Nephron (organoid): Measurements from ENCODE around the gene PORCN.
A peak's percentile ranks its signal among the peaks of the same experiment; 100 is the strongest.

Experiments
- H3K27ac Mint-ChIP-seq, 3 experiments: 2 replicates each; pipeline ENCODE4 v1.8.0; 2020; ENCODE audit warnings: mixed read lengths in 3 of 3, mild to moderate bottlenecking in 2 of 3, moderate library complexity in 1 of 3
- H3K27me3 Mint-ChIP-seq: 2 replicates; pipeline ENCODE4 v1.8.0; 2021; ENCODE audit warnings: low read depth, mild to moderate bottlenecking, moderate library complexity, mixed read lengths
- H3K36me3 Mint-ChIP-seq: 2 replicates; pipeline ENCODE4 v1.8.0; 2020; ENCODE audit warnings: low read depth, mixed read lengths
- H3K4me1 Mint-ChIP-seq: 2 replicates; pipeline ENCODE4 v1.8.0; 2020; ENCODE audit warnings: mixed read lengths
- H3K4me3 Mint-ChIP-seq, 3 experiments: 2 replicates each; pipeline ENCODE4 v1.8.0; 2020; ENCODE audit warnings: mild to moderate bottlenecking in 3 of 3, mixed read lengths in 3 of 3, moderate library complexity in 2 of 3
- H3K9me3 Mint-ChIP-seq: 2 replicates; pipeline ENCODE4 v1.8.0; 2020; ENCODE audit warnings: mixed read lengths
- TF ChIP-seq, protein P1 (sequence below), 3 experiments: fragments of 200-600 bp; sonication (generic); IDR thresholded peaks; one replicate each; pipeline ENCODE4 v1.5.0; 2021; ENCODE audit warnings: antibody characterized with exemption in 3 of 3; ENCODE audit not compliant: unreplicated experiment in 3 of 3

The PORCN gene

DNA sequence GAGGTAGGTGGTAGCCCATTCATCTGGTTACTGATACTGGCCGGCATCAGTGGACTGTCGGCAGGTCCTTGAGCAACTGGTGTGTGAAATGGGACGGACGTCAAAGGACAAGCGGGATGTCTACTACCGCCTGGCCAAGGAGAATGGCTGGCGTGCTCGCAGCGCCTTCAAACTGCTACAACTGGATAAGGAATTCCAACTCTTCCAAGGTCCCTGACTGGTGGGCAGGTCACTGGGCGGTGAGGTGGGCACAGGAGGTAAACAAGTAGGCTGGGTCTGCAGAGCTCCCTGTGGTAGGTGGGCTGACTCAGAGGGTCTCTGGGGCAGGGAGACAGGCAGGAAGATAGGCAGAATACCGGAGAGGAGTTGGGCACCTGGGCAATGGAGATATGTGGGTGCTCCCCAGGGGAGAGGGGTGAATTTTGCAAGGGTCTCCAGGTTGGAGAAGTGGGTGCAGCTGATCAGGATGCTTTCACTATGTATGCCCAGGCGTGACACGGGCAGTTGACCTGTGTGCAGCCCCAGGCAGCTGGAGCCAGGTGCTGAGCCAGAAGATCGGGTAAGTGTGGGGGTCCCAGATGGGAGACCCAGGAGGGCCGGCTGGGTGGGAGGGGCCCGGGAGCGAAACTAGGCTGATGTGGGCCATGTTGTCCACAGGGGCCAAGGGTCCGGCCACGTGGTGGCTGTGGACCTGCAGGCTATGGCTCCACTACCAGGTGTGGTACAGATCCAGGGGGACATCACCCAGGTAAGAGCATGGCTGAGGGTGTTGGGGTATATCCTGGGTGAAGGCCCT lies 30.6 kb upstream of the PORCN start:
- peaks cover 4% of the 10 kb centered on the region for H3K9me3 Mint-ChIP-seq
- H3K36me3 Mint-ChIP-seq = peaks cover 14% of the 10 kb centered on the region
- peak overlapping the region; percentile 86 to 91 (median 87) for H3K4me3 Mint-ChIP-seq
- H3K4me1 Mint-ChIP-seq = peaks cover 10% of the 10 kb centered on the region
- TF ChIP-seq, protein P1, sequence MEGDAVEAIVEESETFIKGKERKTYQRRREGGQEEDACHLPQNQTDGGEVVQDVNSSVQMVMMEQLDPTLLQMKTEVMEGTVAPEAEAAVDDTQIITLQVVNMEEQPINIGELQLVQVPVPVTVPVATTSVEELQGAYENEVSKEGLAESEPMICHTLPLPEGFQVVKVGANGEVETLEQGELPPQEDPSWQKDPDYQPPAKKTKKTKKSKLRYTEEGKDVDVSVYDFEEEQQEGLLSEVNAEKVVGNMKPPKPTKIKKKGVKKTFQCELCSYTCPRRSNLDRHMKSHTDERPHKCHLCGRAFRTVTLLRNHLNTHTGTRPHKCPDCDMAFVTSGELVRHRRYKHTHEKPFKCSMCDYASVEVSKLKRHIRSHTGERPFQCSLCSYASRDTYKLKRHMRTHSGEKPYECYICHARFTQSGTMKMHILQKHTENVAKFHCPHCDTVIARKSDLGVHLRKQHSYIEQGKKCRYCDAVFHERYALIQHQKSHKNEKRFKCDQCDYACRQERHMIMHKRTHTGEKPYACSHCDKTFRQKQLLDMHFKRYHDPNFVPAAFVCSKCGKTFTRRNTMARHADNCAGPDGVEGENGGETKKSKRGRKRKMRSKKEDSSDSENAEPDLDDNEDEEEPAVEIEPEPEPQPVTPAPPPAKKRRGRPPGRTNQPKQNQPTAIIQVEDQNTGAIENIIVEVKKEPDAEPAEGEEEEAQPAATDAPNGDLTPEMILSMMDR (IDR thresholded peaks at IDR 0.05; ENCODE audit: unreplicated experiment in 3 of 3) = no peak
- H3K27ac Mint-ChIP-seq = no peak overlapping the region
- peaks cover 3% of the 10 kb centered on the region for H3K27me3 Mint-ChIP-seq

DNA sequence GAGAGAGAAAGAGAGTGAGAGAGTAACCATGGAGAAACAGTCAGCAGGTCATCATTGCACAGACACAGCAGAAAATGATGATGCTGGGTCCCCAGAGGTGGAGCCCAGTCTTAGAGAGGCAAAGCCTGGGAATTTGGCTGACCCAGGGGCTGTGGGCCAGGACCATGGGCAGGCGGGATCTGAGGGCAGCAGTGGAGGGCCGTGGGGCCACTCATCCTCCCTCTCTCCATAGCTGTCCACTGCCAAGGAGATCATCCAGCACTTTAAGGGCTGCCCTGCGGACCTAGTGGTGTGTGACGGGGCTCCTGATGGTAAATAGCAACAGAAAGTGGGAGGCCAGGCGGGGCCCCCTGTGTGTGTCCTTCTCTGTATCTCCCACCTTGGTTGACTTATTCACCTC lies 30.0 kb upstream of the PORCN start:
- H3K9me3 Mint-ChIP-seq = peaks cover 4% of the 10 kb centered on the region
- H3K4me1 Mint-ChIP-seq = peaks cover 10% of the 10 kb centered on the region
- H3K4me3 Mint-ChIP-seq = peak overlapping the region in 2 of 3 experiments; percentile 35 to 55
- TF ChIP-seq, protein P1 (IDR thresholded peaks at IDR 0.05; ENCODE audit: unreplicated experiment in 3 of 3) = no peak
- H3K27me3 Mint-ChIP-seq = peaks cover 3% of the 10 kb centered on the region
- no peak overlapping the region for H3K27ac Mint-ChIP-seq
- peaks cover 14% of the 10 kb centered on the region for H3K36me3 Mint-ChIP-seq

DNA sequence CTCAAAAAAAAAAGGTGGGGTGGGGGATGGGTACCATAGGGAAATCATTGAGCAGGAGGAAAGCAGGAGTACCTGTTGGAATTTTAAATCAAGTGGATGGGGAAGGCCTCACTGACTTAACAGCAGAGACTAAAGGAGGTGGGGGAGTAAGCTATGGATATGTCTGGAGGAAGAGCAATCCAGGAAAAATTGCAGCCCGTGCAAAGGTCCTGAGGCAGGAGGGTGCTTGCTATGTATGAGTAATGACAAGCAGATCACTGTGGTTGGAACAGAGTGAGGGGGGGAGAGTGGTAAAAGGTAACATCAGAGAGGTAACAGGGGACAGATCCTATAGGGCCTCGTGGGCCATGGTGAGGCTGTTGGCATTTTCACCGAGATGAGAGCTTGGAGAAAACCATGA lies 28.6 kb upstream of the PORCN start:
- peaks cover 3% of the 10 kb centered on the region for H3K27me3 Mint-ChIP-seq
- H3K36me3 Mint-ChIP-seq = peaks cover 14% of the 10 kb centered on the region
- H3K4me1 Mint-ChIP-seq = peaks cover 10% of the 10 kb centered on the region
- no peak overlapping the region for H3K4me3 Mint-ChIP-seq
- no peak overlapping the region for H3K27ac Mint-ChIP-seq
- H3K9me3 Mint-ChIP-seq = peaks cover 4% of the 10 kb centered on the region
- TF ChIP-seq, protein P1 (IDR thresholded peaks at IDR 0.05; ENCODE audit: unreplicated experiment in 3 of 3) = no peak

DNA sequence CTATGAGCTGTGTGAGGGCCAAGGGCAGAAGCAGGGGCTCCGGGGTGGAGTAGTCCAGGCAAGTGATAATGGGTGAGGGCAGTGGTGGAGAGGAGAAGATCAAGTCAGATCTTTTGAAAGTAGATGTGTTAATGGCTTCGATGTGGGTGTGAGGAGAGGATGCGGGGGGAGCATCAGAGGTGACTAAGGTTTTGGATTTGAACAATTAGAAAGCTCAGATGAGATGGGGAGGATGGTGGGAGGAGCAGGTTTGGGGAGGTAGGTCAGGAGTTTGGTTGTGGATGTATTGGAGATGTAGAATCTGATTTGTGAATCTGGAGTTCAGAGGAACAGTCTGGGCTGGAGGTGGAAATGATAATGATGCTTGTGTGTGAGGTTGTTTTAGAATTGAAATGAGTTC lies 28.2 kb upstream of the PORCN start:
- TF ChIP-seq, protein P1 (IDR thresholded peaks at IDR 0.05; ENCODE audit: unreplicated experiment in 3 of 3) = no peak
- Mint-ChIP-seq H3K27me3 (peaks cover 3% of the 10 kb centered on the region), H3K4me1 (peaks cover 10% of the 10 kb centered on the region), H3K4me3 (no peak overlapping the region), H3K27ac (no peak overlapping the region), H3K36me3 (peaks cover 14% of the 10 kb centered on the region), H3K9me3 (peaks cover 4% of the 10 kb centered on the region)

DNA sequence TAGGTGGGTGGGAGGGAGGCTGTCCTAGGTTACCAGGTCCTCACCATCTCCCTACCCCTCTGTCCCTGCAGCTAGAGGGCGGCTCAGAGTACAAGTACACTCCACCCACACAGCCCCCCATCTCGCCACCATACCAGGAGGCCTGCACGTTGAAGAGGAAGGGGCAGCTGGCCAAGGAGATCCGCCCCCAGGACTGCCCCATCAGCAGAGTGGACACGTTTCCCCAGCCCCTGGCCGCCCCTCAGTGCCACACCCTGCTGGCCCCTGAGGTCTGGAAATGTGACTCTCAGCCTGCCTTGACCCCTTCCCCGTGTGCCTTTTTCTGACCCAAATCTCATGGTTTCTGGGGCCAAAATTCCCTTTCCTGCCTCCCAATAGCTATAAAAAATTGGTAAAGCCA lies 26.3 kb upstream of the PORCN start:
- no peaks in the 10 kb centered on the region for H3K9me3 Mint-ChIP-seq
- H3K4me3 Mint-ChIP-seq = no peak overlapping the region
- TF ChIP-seq, protein P1 (IDR thresholded peaks at IDR 0.05; ENCODE audit: unreplicated experiment in 3 of 3) = no peak

DNA sequence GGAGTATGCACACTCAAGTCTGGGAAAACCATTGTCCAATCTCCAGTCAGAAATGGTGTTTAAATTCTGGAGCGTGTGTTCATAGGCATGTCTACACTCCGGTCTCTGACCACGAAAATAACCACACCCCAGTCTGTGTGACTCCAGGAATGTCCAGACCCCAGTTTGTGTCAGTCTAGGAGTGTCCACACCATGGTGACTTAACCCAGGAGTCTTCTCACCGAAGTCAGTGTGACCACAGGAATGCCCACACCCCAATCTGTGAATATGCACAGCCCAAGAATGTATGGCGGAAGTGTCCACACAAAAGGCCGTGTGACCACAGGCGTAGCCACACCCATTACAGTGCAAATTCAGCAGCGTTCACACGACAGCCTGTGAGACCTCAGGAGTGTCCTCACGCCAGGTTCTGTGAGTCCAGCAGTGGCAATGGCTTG lies 21.4 kb upstream of the PORCN start:
- Mint-ChIP-seq H3K36me3 (peaks cover 5% of the 10 kb centered on the region), H3K27ac (no peak overlapping the region), H3K4me1 (no peaks in the 10 kb centered on the region), H3K4me3 (no peak overlapping the region), H3K27me3 (peaks cover 7% of the 10 kb centered on the region), H3K9me3 (no peaks in the 10 kb centered on the region)
- TF ChIP-seq, protein P1 (IDR thresholded peaks at IDR 0.05; ENCODE audit: unreplicated experiment in 3 of 3) = no peak

More for the DNA sequence above, 26.3 kb upstream of the PORCN start:
- H3K4me1 Mint-ChIP-seq = no peaks in the 10 kb centered on the region
- peaks cover 3% of the 10 kb centered on the region for H3K27me3 Mint-ChIP-seq
- no peak overlapping the region for H3K27ac Mint-ChIP-seq
- H3K36me3 Mint-ChIP-seq = peaks cover 19% of the 10 kb centered on the region
